Adrenal gland (tissue), 5 donors: Measurements from ENCODE around the gene CCDC51.

Experiments
- CTCF ChIP-seq, 6 experiments: fragments of 450-650 bp in 4 of 6; fragments of 200-600 bp in 2 of 6; sonication (generic) in 1 of 6; IDR thresholded peaks; 1 replicate in 5 of 6; 2 replicates in 1 of 6; pipeline versions ENCODE4 v1.5.1 to v1.8.0; 2016 to 2021; ENCODE audit warnings: antibody characterized with exemption in 6 of 6, mild to moderate bottlenecking in 2 of 6, moderate library complexity in 1 of 6
- POLR2A ChIP-seq, 2 donors: fragments of 450-650 bp; IDR thresholded peaks; one replicate each; pipeline ENCODE4 v1.6.1; 2017; ENCODE audit warnings: antibody characterized with exemption in 2 of 2, mild to moderate bottlenecking in 2 of 2, moderate library complexity in 1 of 2
- donor health status: DM: no; HTN: no; CAD: no.

GRCh38 chr3:48417529-48418108, 22.3 kb downstream of the CCDC51 start:
- TF ChIP-seq CTCF (IDR thresholded peaks at IDR 0.05), result no peak
- no peak for TF ChIP-seq POLR2A (IDR thresholded peaks at IDR 0.05)
